Measurements from ENCODE around the gene CD82. TPM values are rescaled to one million over a fixed set of nuclear protein-coding genes. Genes with fewer than 3 reads are reported as not detected.

Gene CD82
- total RNA-seq, 1 donor: 2.6 TPM

- TF ChIP-seq CTCF (IDR thresholded peaks at IDR 0.05; ENCODE audit: insufficient read depth, low read length): no peak
- H3K4me3 ChIP-seq (ENCODE audit: low read depth, low read length): no peak overlapping the region
- DNase-seq (ENCODE audit: low read depth): no peak
These were observed 32.7 kb upstream of the CD82 start for GRCh38 chr11:44532809-44533208.

- TF ChIP-seq CTCF (IDR thresholded peaks at IDR 0.05; ENCODE audit: insufficient read depth, low read length): no peak
- no peak for DNase-seq (ENCODE audit: low read depth)
- no peak overlapping the region for H3K4me3 ChIP-seq (ENCODE audit: low read depth, low read length)
These were observed 31.3 kb upstream of the CD82 start for GRCh38 chr11:44533921-44534711.

DNA sequence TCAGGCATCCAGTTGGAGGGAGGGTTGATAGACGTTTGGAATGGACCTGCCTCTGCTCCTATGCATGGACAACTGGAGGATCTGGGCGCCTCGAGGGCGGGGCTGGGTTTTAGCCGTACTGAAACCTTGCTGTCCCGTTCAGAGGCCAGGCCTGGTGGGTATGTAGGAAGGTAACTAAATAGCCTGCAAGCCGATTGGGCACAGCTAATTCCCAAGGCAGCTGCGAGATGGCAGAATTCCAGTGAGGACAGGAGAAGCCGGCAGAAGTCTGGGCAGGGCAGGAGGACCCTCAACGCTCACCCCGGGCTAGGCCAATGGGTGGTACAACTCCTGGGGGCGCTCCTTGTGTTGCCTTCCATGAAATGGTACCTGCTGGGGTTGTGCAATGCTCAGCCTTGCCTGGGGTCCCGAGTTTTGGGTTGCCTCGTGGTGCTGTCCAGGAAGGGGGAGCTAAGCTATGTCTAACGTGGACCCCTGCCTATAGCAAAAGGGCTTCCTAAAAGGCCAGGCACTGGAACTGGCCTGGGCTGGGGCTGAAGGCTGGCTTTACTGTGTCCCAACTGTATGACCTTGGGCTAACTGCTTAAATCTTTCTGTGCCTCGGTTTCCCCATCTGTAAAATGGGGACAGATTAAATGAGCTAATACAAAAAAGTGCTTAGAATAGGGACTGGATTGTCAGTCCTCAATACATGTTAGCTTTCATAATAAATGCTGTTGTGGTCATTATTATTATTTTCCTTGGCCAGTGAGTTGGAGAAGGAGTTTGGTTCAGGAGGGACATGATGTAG is 30.1 kb upstream of the CD82 start:
- DNase-seq (ENCODE audit: low read depth): no peak
- TF ChIP-seq CTCF (IDR thresholded peaks at IDR 0.05; ENCODE audit: insufficient read depth, low read length): no peak
- H3K4me3 ChIP-seq (ENCODE audit: low read depth, low read length): no peak overlapping the region

DNA sequence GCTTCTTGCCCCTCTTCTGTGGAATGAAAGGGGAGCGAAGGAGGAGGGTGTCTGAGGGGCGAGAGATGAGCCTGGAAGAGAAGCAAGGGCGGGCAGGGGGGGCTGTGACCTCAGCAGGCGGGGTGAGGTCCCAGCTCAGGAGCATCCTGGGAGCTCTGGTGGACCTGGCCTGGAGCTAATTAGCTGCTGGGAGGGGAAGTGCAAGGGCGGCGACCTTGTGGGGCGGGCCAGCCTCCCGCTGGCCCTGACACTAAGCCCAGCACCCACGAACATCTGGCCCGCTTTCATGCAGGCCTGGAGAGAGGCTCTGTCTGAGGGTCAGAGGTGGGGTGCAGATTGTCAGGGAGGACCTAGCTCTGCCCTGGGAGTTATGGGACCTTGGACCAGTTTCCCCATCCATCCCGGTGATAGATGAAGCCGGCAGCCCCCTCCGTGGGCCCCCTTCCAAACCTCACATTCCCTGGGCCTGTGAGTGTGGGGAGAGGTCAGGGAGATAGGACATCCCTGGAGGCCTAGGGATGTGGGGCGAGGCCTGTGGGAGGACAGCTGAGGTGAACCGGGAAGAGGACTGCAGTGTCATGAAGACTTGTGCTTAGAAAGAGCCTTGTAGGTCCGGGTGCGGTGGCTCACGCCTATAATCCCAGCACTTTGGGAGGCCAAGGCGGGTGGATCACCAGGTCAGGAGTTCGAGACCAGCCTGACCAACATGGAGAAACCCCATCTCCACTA is 28.5 kb upstream of the CD82 start:
- TF ChIP-seq CTCF (IDR thresholded peaks at IDR 0.05; ENCODE audit: insufficient read depth, low read length): no peak
- no peak overlapping the region for H3K4me3 ChIP-seq (ENCODE audit: low read depth, low read length)
- DNase-seq (ENCODE audit: low read depth): no peak

GRCh38 chr11:44537679-44538078 is 27.8 kb upstream of the CD82 start:
- no peak for TF ChIP-seq CTCF (IDR thresholded peaks at IDR 0.05; ENCODE audit: insufficient read depth, low read length)
- DNase-seq (ENCODE audit: low read depth): no peak
- no peak overlapping the region for H3K4me3 ChIP-seq (ENCODE audit: low read depth, low read length)

DNA sequence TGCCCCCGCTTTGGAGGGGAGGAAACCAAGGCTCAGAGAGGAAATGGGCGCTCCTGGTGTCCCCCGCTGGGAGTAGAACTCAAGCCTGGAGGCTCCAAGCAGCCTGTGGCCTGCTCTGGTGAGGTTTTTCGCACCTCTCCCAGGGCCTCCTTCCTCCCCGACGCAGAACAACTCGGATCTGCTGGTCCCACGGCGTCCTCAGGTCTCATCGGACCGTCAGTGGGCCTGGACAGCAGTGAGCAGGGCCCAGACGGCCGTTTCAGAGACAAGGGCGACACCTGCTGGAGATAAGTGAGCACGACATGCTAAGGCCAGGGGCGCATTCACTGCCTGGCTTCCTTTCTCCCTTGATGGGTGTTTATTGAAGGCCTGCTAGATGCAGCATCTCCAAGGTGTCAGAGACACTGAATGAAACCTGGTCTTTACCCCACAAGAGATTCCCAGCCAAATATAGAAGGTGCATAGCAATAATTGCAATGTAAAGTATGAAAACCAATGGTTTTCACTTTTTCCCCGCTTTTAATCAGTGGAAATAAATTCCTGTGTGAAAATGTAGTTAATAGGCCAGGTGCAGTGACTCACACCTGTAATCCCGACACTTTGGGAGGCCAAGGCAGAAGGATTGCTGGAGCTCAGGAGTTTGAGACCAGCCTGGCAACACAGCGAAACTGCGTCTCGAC is 26.9 kb upstream of the CD82 start:
- DNase-seq (ENCODE audit: low read depth): peak; percentile 72
- H3K4me3 ChIP-seq (ENCODE audit: low read depth, low read length): no peak overlapping the region
- TF ChIP-seq CTCF (IDR thresholded peaks at IDR 0.05; ENCODE audit: insufficient read depth, low read length): peak; percentile 89
